HepG2 (cell line): ENCODE results near the gene ARHGAP26. TPM values are rescaled to one million over a fixed set of nuclear protein-coding genes. Genes with fewer than 3 reads are reported as not detected.
A peak's percentile ranks its signal among the peaks of the same experiment; 100 is the strongest.

ENCODE experiments used
- CHD2 ChIP-seq: IDR thresholded peaks from 2 replicates; pipeline ENCODE4 v1.6.1; 2011; ENCODE audit warnings: low read depth, low read length, improper control_type of control experiment
- FIP1L1 ChIP-seq: fragments of 200-400 bp; formaldehyde crosslinking; IDR thresholded peaks from 2 replicates; pipeline ENCODE4 v1.6.1; 2018; ENCODE audit warnings: low read depth, mild to moderate bottlenecking, low read length, moderate library complexity, borderline replicate concordance; ENCODE audit not compliant: insufficient read depth
- KLF15 ChIP-seq: sonication (generic); formaldehyde crosslinking; IDR thresholded peaks from 2 replicates; pipeline ENCODE4 v1.8.1; 2023; ENCODE audit warnings: borderline replicate concordance, mild to moderate bottlenecking, inconsistent platforms, missing genetic modification reagents, mixed read lengths
- NBN ChIP-seq: fragments of 450-650 bp; conservative IDR thresholded peaks from 2 replicates; pipeline ENCODE4 v1.6.1; 2017
- PHF20 ChIP-seq: sonication (generic); formaldehyde crosslinking; IDR thresholded peaks from 2 replicates; pipeline ENCODE4 v1.5.0; 2020; ENCODE audit warnings: mild to moderate bottlenecking, missing genetic modification reagents
- RNF219 ChIP-seq: sonication (generic); formaldehyde crosslinking; IDR thresholded peaks from 2 replicates; pipeline ENCODE4 v1.5.0; 2020; ENCODE audit warnings: mild to moderate bottlenecking, missing genetic modification reagents
- RXRA ChIP-seq: sonication (generic); formaldehyde crosslinking; IDR thresholded peaks from 2 replicates; pipeline ENCODE4 v1.5.1; 2020; ENCODE audit warnings: missing genetic modification reagents
- SNAPC2 ChIP-seq: sonication (generic); formaldehyde crosslinking; IDR thresholded peaks from 2 replicates; pipeline ENCODE4 v1.8.1; 2022; ENCODE audit warnings: mild to moderate bottlenecking, missing genetic modification reagents
- TFAP4 ChIP-seq: sonication (generic); IDR thresholded peaks from 2 replicates; pipeline ENCODE4 v1.6.1; 2016; ENCODE audit warnings: low read depth, borderline replicate concordance
- YEATS2 ChIP-seq: sonication (generic); formaldehyde crosslinking; IDR thresholded peaks from 2 replicates; pipeline ENCODE4 v1.4.0; 2020; ENCODE audit warnings: missing genetic modification reagents, borderline replicate concordance
- ZNF501 ChIP-seq: sonication (generic); formaldehyde crosslinking; IDR thresholded peaks from 2 replicates; pipeline ENCODE4 v1.5.1; 2020; ENCODE audit warnings: mild to moderate bottlenecking, moderate library complexity, missing genetic modification reagents
- ZNF646 ChIP-seq: sonication (generic); formaldehyde crosslinking; IDR thresholded peaks from 2 replicates; pipeline ENCODE4 v1.9.0; 2021; ENCODE audit warnings: mild to moderate bottlenecking, missing genetic modification reagents
- ZNF687 ChIP-seq: sonication (generic); formaldehyde crosslinking; IDR thresholded peaks from 2 replicates; pipeline ENCODE4 v1.5.1; 2020; ENCODE audit warnings: mild to moderate bottlenecking, missing genetic modification reagents, moderate library complexity
- ZSCAN21 ChIP-seq: sonication (generic); formaldehyde crosslinking; IDR thresholded peaks from 2 replicates; pipeline ENCODE4 v1.8.0; 2022; ENCODE audit warnings: mild to moderate bottlenecking, missing genetic modification reagents, moderate library complexity, borderline replicate concordance
- ZSCAN29 ChIP-seq: sonication (generic); formaldehyde crosslinking; conservative IDR thresholded peaks from 2 replicates; pipeline ENCODE4 v1.4.0; 2020; ENCODE audit warnings: mild to moderate bottlenecking, missing genetic modification reagents
- polyA plus RNA-seq, 8 experiments: library from polyadenylated mRNA; depleted of rRNA in 3 of 8; stranded (reverse) in 7 of 8; unstranded in 1 of 8; fragments of >200 nt; fragmentation: Illumina TruSeq in 4 of 8; extraction: Trizol in 4 of 8; gene quantifications; 2 replicates each; pipeline versions ENCODE4 v1.2.1 to v1.2.3, GENCODE V29; 2011 to 2016; ENCODE audit warnings: low read depth in 4 of 8, missing spikeins in 1 of 8, mixed read lengths in 1 of 8; ENCODE audit not compliant: insufficient read depth in 1 of 8
- total RNA-seq, 5 experiments: library from RNA; depleted of rRNA; stranded (reverse); fragments of >200 nt; fragmentation: Illumina TruSeq; extraction: Trizol; gene quantifications; 2 replicates each; pipeline ENCODE4 v1.2.3, GENCODE V29; 2016; ENCODE audit warnings: low read depth in 1 of 5

ARHGAP26 gene
- total and polyA plus RNA-seq, 2 of the 13 experiments (the other 11 are each of a cell fraction or from before 2014, with no cell fraction given), result 9.6 to 18.2 TPM

GRCh38 chr5:142807372-142807911 is 37.3 kb downstream of the ARHGAP26 start (continued):
- TF ChIP-seq RNF219 (CRISPR knock-in tag) (no peak), PHF20 (no peak), NBN (no peak), FIP1L1 (no peak), ZNF687 (peak; percentile 80), ZNF501 (CRISPR knock-in tag) (peak; percentile 65), ZNF646 (CRISPR knock-in tag) (peak; percentile 84; the same call in 1 of the 2 replicates), YEATS2 (CRISPR knock-in tag) (peak; percentile 73; the same call in 1 of the 2 replicates), TFAP4 (peak; percentile 58; the same call in 1 of the 2 replicates), KLF15 (CRISPR knock-in tag) (no peak), SNAPC2 (CRISPR knock-in tag) (peak; percentile 81), CHD2 (no peak), RXRA (CRISPR knock-in tag) (peak; percentile 99), ZSCAN21 (CRISPR knock-in tag) (peak; percentile 64; the same call in 1 of the 2 replicates), ZSCAN29 (CRISPR knock-in tag) (peak; percentile 47; the same call in 1 of the 2 replicates)
